ENCODE results near the gene TBC1D9B. TPM values are rescaled to one million over a fixed set of nuclear protein-coding genes. Genes with fewer than 3 reads are reported as not detected.

Gene TBC1D9B
- total RNA-seq, 1 donor, result 36.2 TPM

DNA sequence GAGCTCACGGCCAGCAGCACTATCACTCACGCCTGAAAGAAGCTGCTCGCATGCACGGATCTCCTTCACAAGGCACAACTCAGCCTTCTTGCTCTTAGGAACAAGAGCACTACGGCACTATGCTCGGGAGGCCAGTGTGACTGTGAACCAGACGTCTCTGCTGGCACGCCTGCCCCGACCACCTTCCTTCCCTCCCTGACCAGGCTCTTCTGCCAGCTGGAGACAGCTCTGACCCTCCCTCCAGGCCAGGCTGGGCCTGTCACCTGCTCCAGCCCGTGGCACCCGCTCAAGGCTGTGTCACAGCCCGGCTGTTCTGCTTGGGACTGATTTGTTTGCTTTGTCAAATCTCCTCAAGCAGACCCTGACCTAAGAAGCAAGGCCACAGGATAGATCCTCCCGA lies 7.0 kb downstream of the TBC1D9B start:
- Histone ChIP-seq H3K9me3 (ENCODE audit: low read depth, low read length) (no peaks in the 10 kb centered on the region), H3K4me3 (ENCODE audit: low read length) (no peak overlapping the region), H3K4me1 (ENCODE audit: insufficient read depth, low read length) (peaks cover under 1% of the 10 kb centered on the region), H3K27me3 (ENCODE audit: insufficient read depth, low read length) (no peaks in the 10 kb centered on the region)

DNA sequence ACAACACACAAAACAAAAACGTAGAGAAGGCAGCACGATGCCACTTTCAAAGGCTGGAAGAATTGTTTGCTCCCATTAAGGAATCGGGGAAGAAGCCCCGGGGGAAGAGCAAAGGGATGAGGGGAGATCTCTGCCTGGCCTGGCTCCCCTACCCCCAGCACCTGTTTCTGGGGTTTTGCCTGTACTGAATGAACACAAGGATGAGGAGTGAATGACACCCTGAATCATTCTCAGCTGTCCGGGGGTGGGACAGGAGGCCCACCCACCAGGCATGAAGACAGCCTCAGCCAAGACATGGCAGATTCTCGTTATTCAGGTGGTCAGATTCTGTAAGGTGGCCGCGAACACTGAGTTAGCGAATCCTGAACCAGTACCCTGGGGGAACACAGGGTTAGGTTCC lies 7.5 kb downstream of the TBC1D9B start:
- Histone ChIP-seq H3K9me3 (ENCODE audit: low read depth, low read length) (no peaks in the 10 kb centered on the region), H3K27me3 (ENCODE audit: insufficient read depth, low read length) (no peaks in the 10 kb centered on the region), H3K4me3 (ENCODE audit: low read length) (no peak overlapping the region), H3K4me1 (ENCODE audit: insufficient read depth, low read length) (no peaks in the 10 kb centered on the region)

DNA sequence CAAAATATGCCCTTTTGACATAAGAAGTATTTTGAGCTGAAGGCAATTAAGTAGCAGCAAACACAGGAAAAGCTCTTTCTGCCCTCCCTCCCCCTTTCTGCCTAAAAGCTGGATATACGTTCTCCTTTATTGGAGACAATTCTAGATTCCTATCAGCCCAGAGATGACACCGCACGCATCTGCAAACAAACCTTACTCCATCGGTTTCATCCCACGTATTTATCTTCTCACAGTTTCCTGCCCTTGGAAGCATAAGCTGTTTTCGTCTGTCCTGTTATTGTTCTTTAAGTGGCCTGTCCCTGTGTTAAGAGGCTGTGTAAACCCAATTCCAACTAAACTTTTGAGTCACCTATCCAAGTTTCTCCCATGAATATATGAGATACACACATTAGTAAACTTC lies 11.8 kb downstream of the TBC1D9B start:
- no peak overlapping the region for H3K4me3 ChIP-seq (ENCODE audit: low read length)
- H3K27me3 ChIP-seq (ENCODE audit: insufficient read depth, low read length), result no peaks in the 10 kb centered on the region
- H3K9me3 ChIP-seq (ENCODE audit: low read depth, low read length), result no peaks in the 10 kb centered on the region
- no peaks in the 10 kb centered on the region for H3K4me1 ChIP-seq (ENCODE audit: insufficient read depth, low read length)

DNA sequence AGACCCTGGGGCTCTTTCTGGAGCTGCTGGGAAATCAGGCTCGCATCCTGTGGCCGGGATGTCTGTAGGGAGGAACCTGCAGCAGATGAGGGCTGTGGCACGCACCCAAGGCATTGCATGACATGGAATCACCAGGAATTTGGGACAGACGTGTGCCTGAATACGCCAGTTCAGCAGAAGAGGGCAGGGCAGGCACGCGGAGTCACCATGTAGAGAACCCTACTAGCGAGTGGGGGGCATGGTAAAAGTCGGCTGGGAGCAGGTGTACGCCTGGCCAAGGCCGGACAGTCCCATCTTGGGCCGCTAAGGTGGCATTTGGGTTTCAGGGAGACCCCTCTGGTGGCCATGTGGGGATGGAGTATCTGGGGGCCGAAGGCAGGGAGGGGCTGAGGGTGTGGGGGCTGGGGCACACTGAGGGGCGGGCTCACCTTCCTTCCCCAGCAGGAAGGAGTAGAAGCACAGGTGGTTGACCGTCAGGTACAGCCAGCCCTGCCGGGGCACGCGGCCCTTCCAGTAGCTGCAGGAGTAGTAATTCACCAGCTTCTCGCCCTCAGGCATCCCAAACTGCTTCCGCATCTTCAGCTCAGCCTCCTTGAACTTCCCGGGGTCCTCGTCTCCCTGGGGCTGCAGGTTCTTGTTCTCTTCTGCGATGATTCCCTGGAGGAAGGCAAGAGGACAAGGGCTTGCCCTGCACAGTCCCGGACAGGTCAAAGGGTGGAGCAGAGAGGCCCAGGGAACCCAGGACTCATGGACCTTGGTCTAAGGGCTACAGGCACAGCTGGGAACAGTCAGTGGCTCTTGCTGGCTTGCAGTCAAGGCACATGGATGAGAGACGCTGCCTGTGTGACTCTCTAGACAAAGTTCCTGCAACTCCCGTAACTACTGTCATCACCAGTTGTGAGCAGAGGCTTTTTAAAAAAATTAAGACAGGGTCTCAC lies 13.5 kb downstream of the TBC1D9B start:
- Histone ChIP-seq H3K9me3 (ENCODE audit: low read depth, low read length) (no peaks in the 10 kb centered on the region), H3K4me1 (ENCODE audit: insufficient read depth, low read length) (no peaks in the 10 kb centered on the region), H3K27me3 (ENCODE audit: insufficient read depth, low read length) (no peaks in the 10 kb centered on the region), H3K4me3 (ENCODE audit: low read length) (no peak overlapping the region)

- Histone ChIP-seq H3K4me3 (ENCODE audit: low read length) (no peak overlapping the region), H3K9me3 (ENCODE audit: low read depth, low read length) (no peaks in the 10 kb centered on the region), H3K27me3 (ENCODE audit: insufficient read depth, low read length) (no peaks in the 10 kb centered on the region), H3K4me1 (ENCODE audit: insufficient read depth, low read length) (no peaks in the 10 kb centered on the region)
These were observed 14.4 kb downstream of the TBC1D9B start for GRCh38 chr5:179893076-179893957.

DNA sequence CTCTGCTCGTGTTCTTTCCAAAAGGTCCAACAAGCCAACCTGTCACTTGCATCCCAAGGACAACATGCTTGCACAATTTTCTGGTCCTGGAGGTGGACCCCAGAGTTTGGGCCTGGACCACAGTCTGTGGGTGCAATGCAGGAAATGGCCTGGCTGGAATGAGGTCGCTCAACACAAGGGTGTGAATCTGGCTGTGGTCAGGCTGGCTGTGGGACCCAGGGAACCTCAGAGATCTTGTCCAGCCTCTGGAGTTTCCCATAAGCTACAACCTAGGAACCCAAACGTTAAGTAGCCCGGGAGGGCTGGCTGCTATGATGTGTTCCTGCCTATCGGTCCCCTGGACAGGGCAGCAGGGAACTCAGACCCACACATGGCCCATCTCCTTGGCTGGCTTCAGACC lies 15.4 kb downstream of the TBC1D9B start:
- Histone ChIP-seq H3K9me3 (ENCODE audit: low read depth, low read length) (no peaks in the 10 kb centered on the region), H3K27me3 (ENCODE audit: insufficient read depth, low read length) (no peaks in the 10 kb centered on the region), H3K4me3 (ENCODE audit: low read length) (no peak overlapping the region), H3K4me1 (ENCODE audit: insufficient read depth, low read length) (no peaks in the 10 kb centered on the region)

GRCh38 chr5:179890751-179891682 lies 16.7 kb downstream of the TBC1D9B start:
- H3K4me3 ChIP-seq (ENCODE audit: low read length), result no peak overlapping the region
- no peaks in the 10 kb centered on the region for H3K27me3 ChIP-seq (ENCODE audit: insufficient read depth, low read length)
- H3K4me1 ChIP-seq (ENCODE audit: insufficient read depth, low read length), result no peaks in the 10 kb centered on the region
- H3K9me3 ChIP-seq (ENCODE audit: low read depth, low read length), result no peaks in the 10 kb centered on the region

GRCh38 chr5:179889885-179890284 lies 17.8 kb downstream of the TBC1D9B start:
- Histone ChIP-seq H3K4me3 (ENCODE audit: low read length) (no peak overlapping the region), H3K27me3 (ENCODE audit: insufficient read depth, low read length) (no peaks in the 10 kb centered on the region), H3K4me1 (ENCODE audit: insufficient read depth, low read length) (no peaks in the 10 kb centered on the region), H3K9me3 (ENCODE audit: low read depth, low read length) (no peaks in the 10 kb centered on the region)

DNA sequence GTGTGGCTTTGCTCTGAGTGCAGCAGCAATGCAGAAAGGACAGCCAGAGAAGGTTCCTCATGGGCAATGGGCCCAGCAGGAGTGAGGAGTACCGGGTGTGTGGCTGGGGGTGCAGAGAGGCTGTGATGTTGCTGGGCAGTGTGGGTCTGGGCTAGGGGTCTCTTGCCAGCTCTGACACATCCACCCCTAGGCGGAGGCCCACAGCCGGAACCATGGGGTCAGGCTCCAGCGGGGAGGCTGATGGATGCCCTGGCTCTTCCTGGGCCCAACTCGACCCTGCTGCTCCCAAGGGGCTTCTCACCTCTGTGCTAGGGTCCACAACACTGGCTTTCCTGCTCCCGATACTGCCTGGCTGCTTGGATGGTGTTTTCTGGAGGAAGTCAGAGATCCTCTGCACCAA lies 19.9 kb downstream of the TBC1D9B start:
- Histone ChIP-seq H3K4me1 (ENCODE audit: insufficient read depth, low read length) (no peaks in the 10 kb centered on the region), H3K9me3 (ENCODE audit: low read depth, low read length) (peaks cover 19% of the 10 kb centered on the region), H3K27me3 (ENCODE audit: insufficient read depth, low read length) (no peaks in the 10 kb centered on the region), H3K4me3 (ENCODE audit: low read length) (no peak overlapping the region)

GRCh38 chr5:179887095-179887494 lies 20.6 kb downstream of the TBC1D9B start:
- H3K4me3 ChIP-seq (ENCODE audit: low read length), result no peak overlapping the region
- H3K4me1 ChIP-seq (ENCODE audit: insufficient read depth, low read length), result no peaks in the 10 kb centered on the region
- H3K9me3 ChIP-seq (ENCODE audit: low read depth, low read length), result peaks cover 20% of the 10 kb centered on the region
- H3K27me3 ChIP-seq (ENCODE audit: insufficient read depth, low read length), result no peaks in the 10 kb centered on the region

- Histone ChIP-seq H3K27me3 (ENCODE audit: insufficient read depth, low read length) (no peaks in the 10 kb centered on the region), H3K9me3 (ENCODE audit: low read depth, low read length) (peaks cover 20% of the 10 kb centered on the region), H3K4me3 (ENCODE audit: low read length) (no peak overlapping the region), H3K4me1 (ENCODE audit: insufficient read depth, low read length) (no peaks in the 10 kb centered on the region)
These were observed 21.3 kb downstream of the TBC1D9B start for GRCh38 chr5:179886190-179886911.

DNA sequence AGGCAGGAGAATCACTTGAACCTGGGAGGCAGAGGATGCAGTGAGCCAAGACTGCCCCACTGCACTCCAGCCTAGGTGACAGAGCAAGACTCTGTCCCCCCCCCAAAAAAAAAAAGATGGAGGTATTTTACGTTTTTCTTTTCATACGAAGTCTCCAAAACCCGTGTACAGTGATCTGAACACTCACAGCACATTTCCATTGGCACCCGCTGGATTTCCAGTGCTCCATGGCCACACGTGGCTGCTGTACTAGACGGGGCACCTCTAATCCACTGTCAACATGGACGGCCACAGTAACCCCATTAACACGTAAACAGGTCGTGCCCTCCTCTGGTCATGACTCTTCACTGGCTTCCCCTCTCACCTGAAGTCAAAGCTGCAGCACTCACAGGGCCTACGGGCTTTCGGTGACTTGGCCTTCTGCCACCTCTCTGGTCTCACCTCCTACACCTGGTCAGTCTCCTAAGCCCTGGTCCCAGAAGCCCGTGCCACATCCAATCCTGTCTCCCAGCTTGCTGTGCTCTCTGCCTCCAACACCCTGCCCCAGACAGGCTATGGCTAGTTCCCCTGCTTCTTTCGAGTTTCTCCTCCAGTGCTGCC lies 22.1 kb downstream of the TBC1D9B start:
- H3K9me3 ChIP-seq (ENCODE audit: low read depth, low read length), result peaks cover 20% of the 10 kb centered on the region
- no peak overlapping the region for H3K4me3 ChIP-seq (ENCODE audit: low read length)
- H3K27me3 ChIP-seq (ENCODE audit: insufficient read depth, low read length), result no peaks in the 10 kb centered on the region

DNA sequence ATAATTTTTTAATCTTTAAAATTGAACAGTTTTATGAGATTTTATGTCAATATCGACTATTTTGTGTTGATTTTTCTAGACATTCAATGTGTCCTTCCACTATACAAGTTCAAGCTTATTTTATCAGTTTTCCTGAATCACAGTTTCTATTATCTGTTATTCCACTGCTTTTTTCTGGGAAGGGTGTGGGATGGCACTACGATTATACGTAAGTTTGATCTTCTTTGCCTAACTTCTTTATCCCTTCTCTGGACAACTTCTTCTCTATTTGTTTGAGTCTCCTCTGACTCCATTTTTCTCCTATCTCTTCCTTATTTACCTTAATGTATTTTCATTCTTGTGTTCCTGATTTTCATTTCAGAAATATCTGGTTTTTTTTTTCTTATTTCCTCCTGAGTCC lies 24.5 kb downstream of the TBC1D9B start:
- Histone ChIP-seq H3K9me3 (ENCODE audit: low read depth, low read length) (peaks cover 20% of the 10 kb centered on the region), H3K4me3 (ENCODE audit: low read length) (no peak overlapping the region), H3K27me3 (ENCODE audit: insufficient read depth, low read length) (no peaks in the 10 kb centered on the region), H3K4me1 (ENCODE audit: insufficient read depth, low read length) (no peaks in the 10 kb centered on the region)

More for the DNA sequence above, 22.1 kb downstream of the TBC1D9B start:
- no peaks in the 10 kb centered on the region for H3K4me1 ChIP-seq (ENCODE audit: insufficient read depth, low read length)

GRCh38 chr5:179882338-179882737 lies 25.4 kb downstream of the TBC1D9B start:
- H3K4me3 ChIP-seq (ENCODE audit: low read length), result no peak overlapping the region
- no peaks in the 10 kb centered on the region for H3K27me3 ChIP-seq (ENCODE audit: insufficient read depth, low read length)
- H3K4me1 ChIP-seq (ENCODE audit: insufficient read depth, low read length), result no peaks in the 10 kb centered on the region
- peaks cover 20% of the 10 kb centered on the region for H3K9me3 ChIP-seq (ENCODE audit: low read depth, low read length)

All from mononuclear cell (primary cell).